HG02973 (cell line): ENCODE results near the gene CCDC154.
A peak's percentile ranks its signal among the peaks of the same experiment; 100 is the strongest.
"Not testable (repeated sequence)": the region's sequence is repeated elsewhere in the genome, so short reads cannot be mapped to it uniquely, and the experiment has no call there.

ENCODE experiments used
- ATAC-seq: cut with Tn5 transposase; IDR thresholded peaks from one replicate; pipeline ENCODE4 v1.9.1; 2021; ENCODE audit warnings: moderate library complexity; ENCODE audit not compliant: unreplicated experiment

Gene CCDC154

GRCh38 chr16:1474082-1474795 is 29.9 kb upstream of the CCDC154 start:
- ATAC-seq = peak; percentile 17

GRCh38 chr16:1472974-1473373 is 28.6 kb upstream of the CCDC154 start:
- ATAC-seq = no peak

GRCh38 chr16:1471569-1472194 is 27.3 kb upstream of the CCDC154 start:
- ATAC-seq = no peak

- no peak for ATAC-seq
Measured at GRCh38 chr16:1470481-1471251, 26.3 kb upstream of the CCDC154 start.

- no peak for ATAC-seq
Measured at GRCh38 chr16:1469693-1470201, 25.4 kb upstream of the CCDC154 start.

GRCh38 chr16:1469141-1469540 is 24.8 kb upstream of the CCDC154 start:
- not testable (repeated sequence) for ATAC-seq

- ATAC-seq = no peak
Measured at GRCh38 chr16:1468426-1468810, 24.1 kb upstream of the CCDC154 start.

- ATAC-seq = no peak
Measured at GRCh38 chr16:1466968-1467521, 22.7 kb upstream of the CCDC154 start.

GRCh38 chr16:1466054-1466453 is 21.7 kb upstream of the CCDC154 start:
- ATAC-seq = no peak

- no peak for ATAC-seq
Measured at GRCh38 chr16:1465567-1465915, 21.2 kb upstream of the CCDC154 start.

GRCh38 chr16:1464894-1465566 is 20.7 kb upstream of the CCDC154 start:
- ATAC-seq = no peak

- no peak for ATAC-seq
Measured at GRCh38 chr16:1464196-1464893, 20.0 kb upstream of the CCDC154 start.

- ATAC-seq = no peak
Measured at GRCh38 chr16:1461146-1461545, 16.8 kb upstream of the CCDC154 start.

GRCh38 chr16:1460602-1461138 is 16.3 kb upstream of the CCDC154 start:
- no peak for ATAC-seq

- no peak for ATAC-seq
Measured at GRCh38 chr16:1459967-1460366, 15.6 kb upstream of the CCDC154 start.

GRCh38 chr16:1458977-1459341 is 14.6 kb upstream of the CCDC154 start:
- no peak for ATAC-seq

- ATAC-seq = no peak
Measured at GRCh38 chr16:1458336-1458976, 14.1 kb upstream of the CCDC154 start.

- ATAC-seq = no peak
Measured at GRCh38 chr16:1457489-1458245, 13.3 kb upstream of the CCDC154 start.

GRCh38 chr16:1456951-1457350 is 12.6 kb upstream of the CCDC154 start:
- ATAC-seq = no peak
